Gastroesophageal sphincter (tissue), 3 donors: ENCODE results near the gene MRPL9.

ENCODE experiments used
- CTCF ChIP-seq, 4 experiments: fragments of 200-600 bp in 2 of 4; fragments of 450-650 bp in 2 of 4; sonication (generic) in 1 of 4; IDR thresholded peaks; one replicate each; pipeline ENCODE4 v1.5.1; 2017 to 2019; ENCODE audit warnings: antibody characterized with exemption in 4 of 4, mild to moderate bottlenecking in 2 of 4, moderate library complexity in 2 of 4
- EP300 ChIP-seq: sonication (generic); formaldehyde crosslinking; IDR thresholded peaks from one replicate; pipeline ENCODE4 v1.6.1; 2017; ENCODE audit warnings: antibody characterized with exemption, mild to moderate bottlenecking
- POLR2AphosphoS5 ChIP-seq: sonication (generic); formaldehyde crosslinking; IDR thresholded peaks from one replicate; pipeline ENCODE4 v1.6.1; 2017; ENCODE audit warnings: antibody characterized with exemption

DNA sequence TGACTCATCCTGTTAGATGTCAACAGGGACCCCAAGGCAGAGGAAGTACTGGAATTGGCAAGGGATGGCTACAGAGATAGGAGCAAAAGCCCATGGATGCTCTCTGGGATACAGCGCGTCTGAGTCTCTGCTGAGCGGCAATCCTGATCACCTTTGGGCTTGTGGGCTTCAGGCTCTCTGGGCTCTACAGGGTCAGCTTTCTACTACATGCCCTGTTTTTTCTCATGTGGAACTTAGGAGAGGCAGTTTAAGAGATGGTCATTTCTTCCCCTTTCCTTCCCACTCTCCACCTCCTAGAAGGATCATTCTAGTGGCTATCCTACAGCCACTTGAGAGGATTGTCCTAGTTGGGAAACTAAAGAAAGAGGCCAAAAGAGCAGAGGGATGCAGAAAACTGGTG lies 40.6 kb upstream of the MRPL9 start:
- TF ChIP-seq CTCF (IDR thresholded peaks at IDR 0.05): no peak
- TF ChIP-seq POLR2AphosphoS5: no peak
- no peak for TF ChIP-seq EP300
